K562 (cell line): Measurements from ENCODE around the gene UGT2A2. TPM values are rescaled to one million over a fixed set of nuclear protein-coding genes. Genes with fewer than 3 reads are reported as not detected.

Experiments used
- ATAC-seq: fragments of 200-7000 bp; cut with Tn5 transposase; 3 replicates; pipeline ENCODE4 v1.9.1; 2020; ENCODE audit warnings: moderate library complexity
- BruUV-seq: library from RNA; stranded (reverse); fragments of 400-500 nt; replicated peaks from 2 replicates; lab custom pipeline; 2021; lab: Mats Ljungman, UMichigan
- CTCF ChIA-PET: fragments of 300-600 bp; formaldehyde crosslinking; extraction: SDS; loops from one replicate; lab custom pipeline; 2021; ENCODE audit warnings: low intra/inter-chr PET ratio; lab: Yijun Ruan, JAX
- POLR2A ChIA-PET: fragments of 300-600, 350-650 bp; sonication (Branson Sonifier 250); formaldehyde crosslinking; extraction: SDS; loops from one replicate; lab custom pipeline; 2021; ENCODE audit warnings: antibody characterized with exemption, inconsistent platforms; lab: Yijun Ruan, JAX
- DNase-seq, 4 experiments: peaks; one replicate each; pipeline versions ENCODE4 v3.0.0 to v3.0.0-alpha.2; 2011 to 2018; ENCODE audit warnings: low spot score in 3 of 4, mixed read lengths in 3 of 4; ENCODE audit errors: extremely low read depth in 1 of 4
- FAIRE-seq: peaks from 2 replicates; lab custom pipeline; 2011; peaks lifted over from hg19 to GRCh38; lab: Jason Lieb, UNC
- H2AFZ ChIP-seq: 2 replicates; pipeline ENCODE4 v1.6.0; 2011; ENCODE audit warnings: low read depth, low read length, control low read depth, inconsistent platforms
- H3K27ac ChIP-seq: fragments of 200-600 bp; 3 replicates; pipeline ENCODE4 v1.8.0; 2011; ENCODE audit warnings: low read depth, mild to moderate bottlenecking, control low read depth, inconsistent platforms, low read length, moderate library complexity, mixed read lengths; ENCODE audit errors: extremely low read depth
- H3K27me3 ChIP-seq, 2 experiments: fragments of 300-600 bp in 1 of 2; 2 replicates in 1 of 2; 3 replicates in 1 of 2; pipeline versions ENCODE4 v1.6.0 to v1.8.0; 2011; ENCODE audit warnings: inconsistent platforms in 2 of 2, low read length in 2 of 2, mild to moderate bottlenecking in 1 of 2, mixed read lengths in 1 of 2, moderate library complexity in 1 of 2; ENCODE audit not compliant: control insufficient read depth in 2 of 2, insufficient read depth in 2 of 2
- H3K36me3 ChIP-seq: fragments of 300-600 bp; 3 replicates; pipeline ENCODE4 v1.8.0; 2011; ENCODE audit warnings: mild to moderate bottlenecking, low read length, inconsistent platforms; ENCODE audit not compliant: control insufficient read depth, insufficient read depth
- H3K4me1 ChIP-seq, 2 experiments: fragments of 200-600 bp in 1 of 2; replicated peaks in 1 of 2; 2 replicates in 1 of 2; 3 replicates in 1 of 2; pipeline versions ENCODE4 v1.5.1 to v1.8.0; 2011; ENCODE audit warnings: inconsistent platforms in 2 of 2, low read length in 2 of 2, mild to moderate bottlenecking in 1 of 2, mixed read lengths in 1 of 2, moderate library complexity in 1 of 2; ENCODE audit not compliant: control insufficient read depth in 2 of 2, insufficient read depth in 2 of 2
- H3K4me2 ChIP-seq: 2 replicates; pipeline ENCODE4 v1.6.1; 2011; ENCODE audit warnings: low read length, control low read depth, inconsistent platforms, mixed read lengths; ENCODE audit not compliant: insufficient read depth
- H3K4me3 ChIP-seq: fragments of 200-600 bp; sonication (generic), shearing (Covaris generic); 2 replicates; pipeline ENCODE4 v1.5.1; 2016; ENCODE audit warnings: control low read depth, inconsistent platforms
- H3K79me2 ChIP-seq: fragments of 200-600 bp; 3 replicates; pipeline ENCODE4 v1.8.0; 2011; ENCODE audit warnings: low read length, inconsistent platforms; ENCODE audit not compliant: control insufficient read depth, insufficient read depth
- H3K9ac ChIP-seq, 2 experiments: 2 replicates each; pipeline versions ENCODE4 v1.6.0 to v1.6.1; 2011; ENCODE audit warnings: low read depth in 2 of 2, low read length in 2 of 2, control low read depth in 1 of 2, inconsistent platforms in 1 of 2, mild to moderate bottlenecking in 1 of 2, mixed read lengths in 1 of 2; ENCODE audit not compliant: insufficient read depth in 1 of 2
- H3K9me1 ChIP-seq: one replicate; pipeline ENCODE4 v1.6.0; 2011; ENCODE audit warnings: inconsistent platforms, mild to moderate bottlenecking, low read length, moderate library complexity; ENCODE audit not compliant: control insufficient read depth, insufficient read depth
- H3K9me3 ChIP-seq: replicated peaks from 2 replicates; pipeline ENCODE4 v1.5.1; 2011; ENCODE audit warnings: low read depth, low read length, inconsistent platforms; ENCODE audit not compliant: control insufficient read depth, insufficient read depth
- H4K20me1 ChIP-seq: replicated peaks from 2 replicates; pipeline ENCODE4 v1.6.1; 2011; ENCODE audit warnings: low read length, inconsistent platforms, mixed read lengths; ENCODE audit not compliant: control insufficient read depth, insufficient read depth
- BDP1 ChIP-seq: IDR thresholded peaks from 3 replicates; pipeline ENCODE4 v1.6.1; 2011; ENCODE audit not compliant: insufficient read length, insufficient read depth
- ELF1 ChIP-seq: fragments of 200-800 bp; sonication (Bioruptor generic); IDR thresholded peaks from 2 replicates; pipeline ENCODE4 v1.6.1; 2016; ENCODE audit warnings: missing genetic modification characterization, missing compliant biosample characterization
- ILF3 ChIP-seq: fragments of 450-650 bp; IDR thresholded peaks from 2 replicates; pipeline ENCODE4 v1.6.1; 2018; ENCODE audit warnings: antibody characterized with exemption, mild to moderate bottlenecking, moderate library complexity, borderline replicate concordance
- KAT2B ChIP-seq: IDR thresholded peaks from one replicate; pipeline ENCODE4 v1.6.1; 2012; ENCODE audit warnings: low read depth, mild to moderate bottlenecking, control low read depth, inconsistent platforms, low read length, moderate library complexity
- KDM1A ChIP-seq, 2 experiments: fragments of 450-650 bp; IDR thresholded peaks; 2 replicates each; pipeline ENCODE4 v1.6.1; 2016; ENCODE audit warnings: mild to moderate bottlenecking in 2 of 2
- KLF1 ChIP-seq: fragments of 450-650 bp; IDR thresholded peaks from 2 replicates; pipeline ENCODE4 v1.6.1; 2016; ENCODE audit warnings: missing genetic modification characterization, missing compliant biosample characterization
- MYBL2 ChIP-seq, 2 experiments: fragments of 450-650 bp in 1 of 2; sonication (generic) in 1 of 2; formaldehyde crosslinking in 1 of 2; IDR thresholded peaks; 2 replicates each; pipeline versions ENCODE4 v1.6.1 to v1.8.1; 2017 to 2022; ENCODE audit warnings: borderline replicate concordance in 1 of 2, inconsistent platforms in 1 of 2, low read depth in 1 of 2, mild to moderate bottlenecking in 1 of 2, missing genetic modification reagents in 1 of 2, moderate library complexity in 1 of 2
- RBBP5 ChIP-seq: fragments of 200-600 bp; sonication (generic); IDR thresholded peaks from 2 replicates; pipeline ENCODE4 v1.6.1; 2012; ENCODE audit warnings: borderline replicate concordance, mild to moderate bottlenecking, low read length, control low read depth, inconsistent platforms; ENCODE audit not compliant: insufficient read depth, poor library complexity, severe bottlenecking
- SMARCE1 ChIP-seq: fragments of 450-650 bp; IDR thresholded peaks from 2 replicates; pipeline ENCODE4 v1.7.1; 2016; ENCODE audit warnings: mild to moderate bottlenecking
- ZNF146 ChIP-seq: IDR thresholded peaks from one replicate; pipeline ENCODE4 v1.6.1; 2018; ENCODE audit warnings: missing compliant biosample characterization; ENCODE audit not compliant: unreplicated experiment
- WGBS: fragments of 100-300 bp; shearing (Covaris generic); methylation state at CpG from one replicate; pipeline ENCODE4 v1.1.6; 2016; ENCODE audit warnings: low coverage, mixed read lengths; ENCODE audit not compliant: insufficient coverage; ENCODE audit errors: missing lambda C conversion rate; 5-methylcytosine and 5-hydroxymethylcytosine counted together
- in situ Hi-C: fragments of 300-500 bp; cut with MboI; formaldehyde crosslinking; loops from 4 replicates; pipeline ENCODE4 v1.15.0; 2018; ENCODE audit warnings: inconsistent platforms, mixed read lengths
- intact Hi-C: fragments of 100-400 bp; cut with micrococcal nuclease; formaldehyde crosslinking; loops from 2 replicates; pipeline ENCODE4 v1.14.2; 2022
- polyA plus RNA-seq, 8 experiments: library from polyadenylated mRNA; depleted of rRNA in 4 of 8; stranded (reverse) in 5 of 8; unstranded in 3 of 8; fragments of >200 nt; fragmentation: Nextera tagmentation in 2 of 8; fragmentation: Illumina TruSeq in 1 of 8; extraction: Ambion mirVana in 2 of 8; extraction: Trizol in 1 of 8; gene quantifications; 2 replicates each; pipeline versions ENCODE4 v1.2.1 to v1.2.3, GENCODE V29; 2011 to 2014; ENCODE audit warnings: inconsistent platforms in 1 of 8, missing spikeins in 1 of 8
- total RNA-seq, 7 experiments: library from RNA; depleted of rRNA in 6 of 7; stranded (reverse); fragments of >200 nt in 6 of 7; fragmentation: Illumina TruSeq in 2 of 7; extraction: Trizol in 2 of 7; gene quantifications; 2 replicates each; pipeline versions ENCODE4 v1.2.1 to v1.2.3, GENCODE V29; 2011 to 2021; ENCODE audit warnings: low replicate concordance in 1 of 7
- TF ChIP-seq, protein P1 (sequence below): fragments of 450-650 bp; formaldehyde crosslinking; IDR thresholded peaks from 2 replicates; pipeline ENCODE4 v1.4.0; 2020; ENCODE audit warnings: mild to moderate bottlenecking, moderate library complexity
- TF ChIP-seq, protein P2 (sequence below): fragments of 250-450 bp; sonication (Bioruptor Pico); IDR thresholded peaks from 2 replicates; pipeline ENCODE4 v1.8.0; 2021; ENCODE audit warnings: moderate library complexity, mild to moderate bottlenecking, inconsistent platforms
- TF ChIP-seq, protein P3 (sequence below): sonication (generic); formaldehyde crosslinking; IDR thresholded peaks from 2 replicates; pipeline ENCODE4 v1.8.0; 2023; ENCODE audit warnings: missing genetic modification reagents, mild to moderate bottlenecking, borderline replicate concordance

Gene UGT2A2
- total and polyA plus RNA-seq, 9 of the 15 experiments (the other 6 are each of a cell fraction or from before 2014, with no cell fraction given): not detected

DNA sequence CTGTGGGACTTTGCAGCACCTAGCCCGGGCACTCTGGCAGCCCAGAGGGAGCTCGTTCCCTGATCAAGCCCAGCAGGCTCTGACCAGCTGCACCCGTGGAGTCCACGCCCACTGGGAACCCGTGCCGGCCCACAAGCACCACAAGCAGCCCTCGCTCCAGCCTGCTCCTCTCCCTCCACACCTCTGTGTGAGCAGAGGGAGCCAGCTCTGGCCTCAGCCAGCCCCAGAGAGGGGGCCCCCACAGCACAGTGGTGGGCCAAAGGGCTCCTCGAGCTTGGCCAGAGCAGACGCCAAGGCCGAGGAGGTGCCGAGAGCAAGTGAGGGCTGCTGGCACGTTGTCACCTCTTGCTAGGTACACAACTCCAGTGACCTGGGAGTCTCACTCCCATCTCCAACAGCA is 18.7 kb upstream of the UGT2A2 start:
- Histone ChIP-seq H4K20me1 (no peaks in the 10 kb centered on the region), H3K9me1 (no peaks in the 10 kb centered on the region), H3K36me3 (no peaks in the 10 kb centered on the region), H3K4me2 (no peak overlapping the region), H3K27ac (no peak overlapping the region), H3K4me1 (no peaks in the 10 kb centered on the region), H3K9me3 (no peaks in the 10 kb centered on the region), H2AFZ (no peak overlapping the region), H3K79me2 (no peaks in the 10 kb centered on the region), H3K9ac (no peak overlapping the region), H3K4me3 (no peak overlapping the region), H3K27me3 (no peaks in the 10 kb centered on the region)
- FAIRE-seq: no peak
- no peak for DNase-seq
- in situ Hi-C loops (no loop called here), intact Hi-C loops (no loop called here)
- ATAC-seq: no peak
- WGBS: 0% methylated on average over 12 of the region's 12 CpGs
- ChIA-PET POLR2A (no interaction called here), CTCF (no interaction called here)
- BruUV-seq: no TSS peak
- TF ChIP-seq KAT2B: no peak
- TF ChIP-seq ILF3: no peak
- no peak for TF ChIP-seq SMARCE1
- no peak for TF ChIP-seq BDP1
- TF ChIP-seq, protein P1, sequence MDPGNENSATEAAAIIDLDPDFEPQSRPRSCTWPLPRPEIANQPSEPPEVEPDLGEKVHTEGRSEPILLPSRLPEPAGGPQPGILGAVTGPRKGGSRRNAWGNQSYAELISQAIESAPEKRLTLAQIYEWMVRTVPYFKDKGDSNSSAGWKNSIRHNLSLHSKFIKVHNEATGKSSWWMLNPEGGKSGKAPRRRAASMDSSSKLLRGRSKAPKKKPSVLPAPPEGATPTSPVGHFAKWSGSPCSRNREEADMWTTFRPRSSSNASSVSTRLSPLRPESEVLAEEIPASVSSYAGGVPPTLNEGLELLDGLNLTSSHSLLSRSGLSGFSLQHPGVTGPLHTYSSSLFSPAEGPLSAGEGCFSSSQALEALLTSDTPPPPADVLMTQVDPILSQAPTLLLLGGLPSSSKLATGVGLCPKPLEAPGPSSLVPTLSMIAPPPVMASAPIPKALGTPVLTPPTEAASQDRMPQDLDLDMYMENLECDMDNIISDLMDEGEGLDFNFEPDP (CRISPR knock-in tag): no peak
- no peak for TF ChIP-seq ZNF146 (CRISPR knock-in tag)
- no peak for TF ChIP-seq MYBL2 (IDR thresholded peaks at IDR 0.05; ENCODE audit: low read depth)
- no peak for TF ChIP-seq MYBL2 (CRISPR knock-in tag; IDR thresholded peaks at IDR 0.05; ENCODE audit: borderline replicate concordance)
- TF ChIP-seq, protein P2, sequence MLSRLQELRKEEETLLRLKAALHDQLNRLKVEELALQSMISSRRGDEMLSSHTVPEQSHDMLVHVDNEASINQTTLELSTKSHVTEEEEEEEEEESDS: no peak
- TF ChIP-seq KLF1 (tag): no peak
- TF ChIP-seq KDM1A (IDR thresholded peaks at IDR 0.05): no peak
- no peak for TF ChIP-seq RBBP5
- TF ChIP-seq, protein P3, sequence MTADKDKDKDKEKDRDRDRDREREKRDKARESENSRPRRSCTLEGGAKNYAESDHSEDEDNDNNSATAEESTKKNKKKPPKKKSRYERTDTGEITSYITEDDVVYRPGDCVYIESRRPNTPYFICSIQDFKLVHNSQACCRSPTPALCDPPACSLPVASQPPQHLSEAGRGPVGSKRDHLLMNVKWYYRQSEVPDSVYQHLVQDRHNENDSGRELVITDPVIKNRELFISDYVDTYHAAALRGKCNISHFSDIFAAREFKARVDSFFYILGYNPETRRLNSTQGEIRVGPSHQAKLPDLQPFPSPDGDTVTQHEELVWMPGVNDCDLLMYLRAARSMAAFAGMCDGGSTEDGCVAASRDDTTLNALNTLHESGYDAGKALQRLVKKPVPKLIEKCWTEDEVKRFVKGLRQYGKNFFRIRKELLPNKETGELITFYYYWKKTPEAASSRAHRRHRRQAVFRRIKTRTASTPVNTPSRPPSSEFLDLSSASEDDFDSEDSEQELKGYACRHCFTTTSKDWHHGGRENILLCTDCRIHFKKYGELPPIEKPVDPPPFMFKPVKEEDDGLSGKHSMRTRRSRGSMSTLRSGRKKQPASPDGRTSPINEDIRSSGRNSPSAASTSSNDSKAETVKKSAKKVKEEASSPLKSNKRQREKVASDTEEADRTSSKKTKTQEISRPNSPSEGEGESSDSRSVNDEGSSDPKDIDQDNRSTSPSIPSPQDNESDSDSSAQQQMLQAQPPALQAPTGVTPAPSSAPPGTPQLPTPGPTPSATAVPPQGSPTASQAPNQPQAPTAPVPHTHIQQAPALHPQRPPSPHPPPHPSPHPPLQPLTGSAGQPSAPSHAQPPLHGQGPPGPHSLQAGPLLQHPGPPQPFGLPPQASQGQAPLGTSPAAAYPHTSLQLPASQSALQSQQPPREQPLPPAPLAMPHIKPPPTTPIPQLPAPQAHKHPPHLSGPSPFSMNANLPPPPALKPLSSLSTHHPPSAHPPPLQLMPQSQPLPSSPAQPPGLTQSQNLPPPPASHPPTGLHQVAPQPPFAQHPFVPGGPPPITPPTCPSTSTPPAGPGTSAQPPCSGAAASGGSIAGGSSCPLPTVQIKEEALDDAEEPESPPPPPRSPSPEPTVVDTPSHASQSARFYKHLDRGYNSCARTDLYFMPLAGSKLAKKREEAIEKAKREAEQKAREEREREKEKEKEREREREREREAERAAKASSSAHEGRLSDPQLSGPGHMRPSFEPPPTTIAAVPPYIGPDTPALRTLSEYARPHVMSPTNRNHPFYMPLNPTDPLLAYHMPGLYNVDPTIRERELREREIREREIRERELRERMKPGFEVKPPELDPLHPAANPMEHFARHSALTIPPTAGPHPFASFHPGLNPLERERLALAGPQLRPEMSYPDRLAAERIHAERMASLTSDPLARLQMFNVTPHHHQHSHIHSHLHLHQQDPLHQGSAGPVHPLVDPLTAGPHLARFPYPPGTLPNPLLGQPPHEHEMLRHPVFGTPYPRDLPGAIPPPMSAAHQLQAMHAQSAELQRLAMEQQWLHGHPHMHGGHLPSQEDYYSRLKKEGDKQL (CRISPR knock-in tag): no peak
- TF ChIP-seq ELF1 (tag): no peak
